ENCODE measurements around the gene COMT.

Gene COMT

DNA sequence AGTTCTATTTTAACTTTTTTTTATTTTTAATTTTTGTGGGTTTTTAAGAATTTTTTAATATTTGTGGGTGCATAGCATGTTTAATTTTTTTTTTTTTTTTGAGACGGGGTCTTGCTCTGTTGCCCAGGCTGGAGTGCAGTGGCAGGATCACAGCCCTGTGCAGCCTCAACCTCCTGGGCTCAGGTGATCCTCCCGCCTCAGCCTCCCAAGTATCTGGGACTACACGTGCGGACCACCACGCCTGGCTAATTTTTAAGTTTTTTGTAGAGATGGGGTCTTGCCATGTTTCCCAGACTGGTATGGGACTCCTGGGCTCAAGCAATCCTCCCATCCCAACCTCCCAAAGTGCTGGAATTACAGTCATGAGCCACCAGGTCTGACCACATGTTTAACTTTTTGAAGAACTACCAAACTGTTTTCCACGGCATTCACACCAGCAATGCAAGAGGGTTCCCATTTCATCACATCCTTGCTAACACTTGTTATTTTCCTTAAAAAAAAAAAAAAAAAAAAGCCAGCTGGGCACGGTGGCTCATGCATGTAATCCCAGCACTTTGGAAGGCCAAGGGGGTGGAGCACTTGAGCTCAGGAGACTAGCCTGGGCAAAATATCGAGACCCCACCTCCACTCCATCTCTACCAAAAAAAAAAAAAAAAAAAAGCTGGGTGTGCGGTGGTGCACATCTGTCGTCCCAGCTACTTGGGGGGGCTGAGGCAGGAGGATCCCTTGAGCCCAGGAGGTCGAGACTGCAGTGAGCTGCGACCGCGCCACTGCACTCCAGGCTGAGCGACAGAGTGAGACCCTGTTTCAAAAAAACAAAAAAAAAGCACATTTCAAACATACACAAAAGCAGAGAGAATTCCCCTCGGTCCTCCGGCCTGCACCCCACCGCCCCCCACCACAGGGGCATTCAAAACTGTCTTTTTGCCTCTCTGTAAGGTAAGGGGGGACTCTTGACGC, 16.8 kb downstream of the COMT start:
- no peak for DNase-seq (ENCODE audit: low read depth)

DNA sequence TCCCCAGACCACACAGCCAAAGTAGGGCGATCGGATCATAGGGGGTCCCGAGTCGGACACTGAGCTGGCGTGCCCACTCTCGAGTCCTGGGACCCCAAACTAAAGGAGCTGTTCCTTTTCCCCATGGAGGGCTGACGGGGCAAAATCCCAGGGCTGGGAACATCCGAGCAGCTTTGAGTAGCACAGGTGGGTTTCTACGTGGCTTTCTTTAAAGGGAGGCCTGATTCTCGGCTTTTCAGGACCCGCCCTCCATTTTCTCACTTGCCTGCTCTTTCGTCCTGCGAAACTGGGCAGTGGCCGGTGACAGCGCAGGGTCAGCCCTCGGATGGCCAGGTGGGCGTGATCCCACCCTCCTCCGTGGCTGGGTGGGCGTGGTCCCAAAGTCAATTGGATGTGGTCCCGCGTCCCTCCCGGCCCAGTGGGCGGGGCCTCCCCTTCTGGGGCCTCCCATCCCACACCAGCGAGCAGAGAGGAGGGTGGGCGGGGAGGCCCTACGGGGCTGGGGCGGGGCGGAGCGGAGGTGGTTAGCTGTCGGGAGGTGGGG, 17.5 kb downstream of the COMT start:
- no peak for DNase-seq (ENCODE audit: low read depth)

DNA sequence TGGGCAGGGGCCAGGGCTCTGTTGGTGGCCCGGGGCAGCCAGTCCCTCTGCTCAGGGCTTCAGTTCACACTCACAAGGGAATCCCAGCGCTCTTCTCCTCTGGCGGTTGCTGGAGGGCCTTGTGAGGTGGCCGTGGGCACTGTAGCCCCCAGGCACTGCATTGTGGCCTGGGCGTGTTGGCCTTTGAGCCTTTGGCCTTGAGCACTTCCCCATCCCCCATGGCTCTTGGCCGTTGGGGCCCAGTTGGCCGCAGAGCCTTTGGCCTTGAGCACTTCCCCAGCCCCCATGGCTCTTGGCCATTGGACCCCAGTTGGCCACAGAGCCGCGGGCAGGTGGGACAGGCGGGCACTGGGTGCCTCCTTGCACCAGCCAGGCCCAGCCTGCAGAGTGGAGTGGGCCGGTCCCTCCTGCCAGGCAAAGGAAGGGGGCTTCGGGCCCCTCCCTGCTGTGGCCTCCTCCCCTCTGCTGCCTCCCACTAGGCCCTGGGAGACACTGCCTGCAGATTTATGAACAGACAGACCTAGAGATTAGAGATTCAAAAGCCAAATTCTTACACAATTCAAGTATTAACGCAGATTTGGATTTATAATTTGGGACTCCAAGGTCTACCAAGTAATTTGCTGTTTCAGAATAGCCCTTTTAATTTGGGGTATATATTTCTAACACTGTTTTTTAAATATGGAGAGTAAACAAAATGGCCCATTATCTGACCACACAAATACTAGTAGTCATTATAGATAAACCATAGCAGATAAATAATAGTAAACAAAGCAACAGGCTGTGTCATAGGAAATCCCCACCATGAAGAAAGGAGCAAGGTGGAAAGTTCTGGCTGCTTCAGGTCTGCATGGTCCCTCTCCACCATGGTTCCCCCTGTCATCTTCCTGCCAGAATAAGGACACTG, 18.3 kb downstream of the COMT start:
- no peak for DNase-seq (ENCODE audit: low read depth)

DNA sequence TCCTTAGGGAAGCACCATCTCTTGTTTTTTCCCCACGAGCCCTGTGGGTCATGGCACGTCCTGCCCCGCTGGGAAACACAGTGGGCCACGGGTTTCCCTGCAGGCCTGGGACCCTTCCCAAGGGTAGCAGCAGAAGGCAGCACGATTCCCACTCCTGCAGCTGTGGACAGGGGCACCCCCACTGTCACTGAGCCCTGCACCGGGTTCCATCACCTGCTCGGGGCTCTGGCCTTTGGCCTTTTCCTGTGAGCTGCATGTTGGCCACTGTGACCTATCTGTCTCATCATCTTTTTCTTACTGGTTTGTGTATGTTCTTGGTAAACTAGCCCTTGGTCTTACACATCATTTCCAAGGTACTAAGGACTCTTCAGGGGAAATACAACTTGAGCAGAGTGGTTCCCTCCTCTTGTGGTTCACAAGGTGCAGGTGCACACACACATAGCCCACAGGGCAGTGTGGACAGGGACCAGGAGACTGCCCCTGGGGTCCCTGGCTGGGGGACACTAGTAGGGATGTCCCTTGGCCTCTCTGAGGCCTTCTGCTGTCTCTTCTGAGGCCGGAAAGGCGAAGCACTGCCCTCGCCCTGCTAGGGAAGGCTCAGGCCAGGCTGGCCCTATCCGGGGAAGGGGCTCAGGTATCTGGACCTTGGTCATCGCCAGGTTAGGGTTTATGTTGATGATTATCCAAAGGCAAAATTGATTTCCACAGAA, 19.1 kb downstream of the COMT start:
- DNase-seq (ENCODE audit: low read depth), result no peak

DNA sequence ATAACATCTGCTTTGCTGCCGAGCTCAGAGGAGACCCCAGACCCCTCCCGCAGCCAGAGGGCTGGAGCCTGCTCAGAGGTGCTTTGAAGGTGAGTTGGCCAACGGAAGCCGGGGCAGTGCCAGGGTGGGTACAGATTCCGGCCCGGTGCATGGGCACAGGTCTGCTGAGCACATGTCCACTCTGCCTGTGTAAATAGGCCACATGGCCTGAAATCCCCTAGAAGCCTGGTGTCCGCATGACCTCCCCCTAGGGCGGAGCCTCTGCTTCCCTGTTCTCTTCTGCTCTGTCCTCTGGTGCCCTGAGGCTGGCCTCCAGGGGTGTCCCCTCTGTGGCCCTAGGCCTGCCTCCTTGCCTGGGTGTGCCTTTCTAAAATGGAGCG, 19.6 kb downstream of the COMT start:
- DNase-seq (ENCODE audit: low read depth), result no peak

DNA sequence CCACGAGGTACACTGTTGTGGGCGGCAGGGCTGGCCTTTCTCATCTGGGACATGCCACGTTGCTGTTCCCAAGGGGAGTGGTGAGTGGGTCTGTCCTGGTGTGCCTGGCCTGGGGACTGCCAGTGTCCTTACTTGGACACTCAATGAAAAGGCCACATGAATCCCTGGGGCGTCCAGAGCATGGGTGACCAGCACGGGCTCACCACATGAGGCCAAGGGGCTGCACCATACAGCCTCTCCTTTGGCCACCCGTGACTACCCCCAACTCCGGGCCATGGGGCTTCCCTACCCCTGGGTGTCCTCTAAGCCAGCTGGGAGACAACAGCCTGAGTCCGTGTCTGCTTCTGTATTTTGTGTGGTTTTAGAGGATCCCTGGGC, 20.3 kb downstream of the COMT start:
- DNase-seq (ENCODE audit: low read depth), result no peak

DNA sequence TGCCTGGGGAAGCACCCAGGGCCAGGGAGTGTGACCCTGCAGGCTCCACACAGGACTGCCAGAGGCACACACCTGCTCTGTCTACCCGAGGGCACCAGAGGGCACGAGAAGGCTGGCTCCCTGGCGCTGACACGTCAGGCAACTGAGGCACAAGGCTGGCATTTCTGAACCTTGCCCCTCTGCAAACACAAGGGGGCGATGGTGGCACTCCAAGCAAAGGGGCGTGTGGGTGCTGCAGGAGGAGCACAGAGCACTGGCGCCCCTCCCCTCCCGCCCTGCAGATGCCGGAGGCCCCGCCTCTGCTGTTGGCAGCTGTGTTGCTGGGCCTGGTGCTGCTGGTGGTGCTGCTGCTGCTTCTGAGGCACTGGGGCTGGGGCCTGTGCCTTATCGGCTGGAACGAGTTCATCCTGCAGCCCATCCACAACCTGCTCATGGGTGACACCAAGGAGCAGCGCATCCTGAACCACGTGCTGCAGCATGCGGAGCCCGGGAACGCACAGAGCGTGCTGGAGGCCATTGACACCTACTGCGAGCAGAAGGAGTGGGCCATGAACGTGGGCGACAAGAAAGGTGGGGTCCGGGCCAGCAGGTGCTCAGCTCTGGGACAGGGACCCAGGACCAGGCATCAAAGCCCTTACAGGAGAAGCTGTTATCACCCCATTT, 20.8 kb downstream of the COMT start:
- peak; percentile 85 for DNase-seq (ENCODE audit: low read depth)

DNA sequence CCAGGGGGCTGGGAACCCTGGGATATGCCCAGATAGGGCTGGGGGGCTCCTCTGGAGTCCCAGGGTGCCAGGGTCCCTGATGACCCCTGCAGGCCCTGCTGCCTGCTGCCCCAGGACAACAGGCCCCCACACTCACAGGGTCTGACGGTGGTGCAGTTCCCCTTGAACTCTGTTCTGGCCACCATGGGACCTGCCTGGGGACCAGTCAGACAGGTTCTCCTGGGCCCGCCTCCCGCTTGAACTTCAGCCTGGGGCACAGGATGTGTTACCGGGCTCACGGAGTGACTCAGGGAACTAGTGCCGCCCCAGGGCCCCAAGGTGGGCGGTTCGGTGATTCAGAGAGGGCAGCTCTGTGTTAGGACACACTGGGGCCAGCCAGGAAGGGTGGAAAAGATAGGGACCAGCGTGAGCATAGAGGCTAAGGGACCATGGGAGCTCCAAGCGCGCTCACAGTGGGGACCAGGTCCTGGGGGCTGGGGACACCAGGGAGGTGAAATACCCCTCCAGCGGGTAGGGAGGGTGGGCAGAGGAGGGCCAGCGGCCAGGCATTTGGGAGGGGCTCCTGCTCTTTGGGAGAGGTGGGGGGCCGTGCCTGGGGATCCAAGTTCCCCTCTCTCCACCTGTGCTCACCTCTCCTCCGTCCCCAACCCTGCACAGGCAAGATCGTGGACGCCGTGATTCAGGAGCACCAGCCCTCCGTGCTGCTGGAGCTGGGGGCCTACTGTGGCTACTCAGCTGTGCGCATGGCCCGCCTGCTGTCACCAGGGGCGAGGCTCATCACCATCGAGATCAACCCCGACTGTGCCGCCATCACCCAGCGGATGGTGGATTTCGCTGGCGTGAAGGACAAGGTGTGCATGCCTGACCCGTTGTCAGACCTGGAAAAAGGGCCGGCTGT, 21.6 kb downstream of the COMT start:
- DNase-seq (ENCODE audit: low read depth), result peak; percentile 94

DNA sequence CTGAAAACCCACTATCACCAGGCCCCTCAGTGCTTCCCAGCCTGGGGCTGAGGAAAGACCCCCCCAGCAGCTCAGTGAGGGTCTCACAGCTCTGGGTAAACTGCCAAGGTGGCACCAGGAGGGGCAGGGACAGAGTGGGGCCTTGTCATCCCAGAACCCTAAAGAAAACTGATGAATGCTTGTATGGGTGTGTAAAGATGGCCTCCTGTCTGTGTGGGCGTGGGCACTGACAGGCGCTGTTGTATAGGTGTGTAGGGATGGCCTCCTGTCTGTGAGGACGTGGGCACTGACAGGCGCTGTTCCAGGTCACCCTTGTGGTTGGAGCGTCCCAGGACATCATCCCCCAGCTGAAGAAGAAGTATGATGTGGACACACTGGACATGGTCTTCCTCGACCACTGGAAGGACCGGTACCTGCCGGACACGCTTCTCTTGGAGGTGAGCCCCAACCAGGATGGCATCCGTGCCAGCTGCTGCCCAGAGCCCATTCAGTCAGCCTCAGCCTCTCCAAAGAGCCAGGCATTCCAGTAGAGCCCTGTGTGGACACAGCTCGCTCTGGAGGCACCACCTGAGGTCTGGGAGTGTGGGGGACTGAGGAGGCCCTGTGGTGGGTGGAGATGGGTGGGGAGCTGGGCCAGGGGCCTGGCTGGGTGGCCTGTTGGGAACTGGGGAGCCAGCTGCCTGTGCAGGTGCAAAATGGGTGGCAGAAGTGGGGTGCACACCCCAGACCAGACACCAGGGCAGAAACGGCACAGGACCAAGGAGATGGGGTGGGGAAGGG, 22.5 kb downstream of the COMT start:
- no peak for DNase-seq (ENCODE audit: low read depth)

DNA sequence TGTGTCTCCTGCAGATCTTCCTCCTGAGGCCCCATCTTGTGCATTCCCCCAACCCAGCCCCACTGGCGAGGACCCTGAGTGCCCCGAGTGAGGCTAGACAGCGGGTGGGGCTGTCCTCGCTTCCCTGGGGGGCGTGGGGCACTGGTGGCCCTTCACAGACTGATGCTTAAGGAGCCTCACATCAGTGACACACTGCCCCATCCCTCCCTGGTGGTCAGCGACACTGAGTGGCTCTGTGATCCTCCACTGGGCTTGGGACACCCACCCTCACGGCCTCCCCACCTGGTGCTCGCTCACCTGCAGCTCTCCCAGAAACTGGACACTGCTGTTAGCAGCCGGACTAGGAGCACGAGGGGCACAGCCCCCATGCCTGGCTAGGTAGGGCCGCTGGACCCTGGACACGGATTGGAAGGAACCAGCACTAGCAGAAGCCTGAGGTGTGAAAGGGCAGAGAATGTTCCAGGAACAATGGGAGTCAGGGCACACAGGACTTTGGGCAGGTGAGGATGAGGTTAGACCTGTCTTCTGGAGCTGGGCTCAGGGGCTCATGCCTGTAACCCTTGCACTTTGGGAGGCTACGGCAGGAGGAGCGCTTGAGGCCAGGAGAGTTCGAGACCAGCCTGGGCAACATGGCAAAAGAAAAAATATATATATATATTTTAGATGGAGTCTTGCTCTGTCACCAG, 23.3 kb downstream of the COMT start:
- DNase-seq (ENCODE audit: low read depth), result no peak

DNA sequence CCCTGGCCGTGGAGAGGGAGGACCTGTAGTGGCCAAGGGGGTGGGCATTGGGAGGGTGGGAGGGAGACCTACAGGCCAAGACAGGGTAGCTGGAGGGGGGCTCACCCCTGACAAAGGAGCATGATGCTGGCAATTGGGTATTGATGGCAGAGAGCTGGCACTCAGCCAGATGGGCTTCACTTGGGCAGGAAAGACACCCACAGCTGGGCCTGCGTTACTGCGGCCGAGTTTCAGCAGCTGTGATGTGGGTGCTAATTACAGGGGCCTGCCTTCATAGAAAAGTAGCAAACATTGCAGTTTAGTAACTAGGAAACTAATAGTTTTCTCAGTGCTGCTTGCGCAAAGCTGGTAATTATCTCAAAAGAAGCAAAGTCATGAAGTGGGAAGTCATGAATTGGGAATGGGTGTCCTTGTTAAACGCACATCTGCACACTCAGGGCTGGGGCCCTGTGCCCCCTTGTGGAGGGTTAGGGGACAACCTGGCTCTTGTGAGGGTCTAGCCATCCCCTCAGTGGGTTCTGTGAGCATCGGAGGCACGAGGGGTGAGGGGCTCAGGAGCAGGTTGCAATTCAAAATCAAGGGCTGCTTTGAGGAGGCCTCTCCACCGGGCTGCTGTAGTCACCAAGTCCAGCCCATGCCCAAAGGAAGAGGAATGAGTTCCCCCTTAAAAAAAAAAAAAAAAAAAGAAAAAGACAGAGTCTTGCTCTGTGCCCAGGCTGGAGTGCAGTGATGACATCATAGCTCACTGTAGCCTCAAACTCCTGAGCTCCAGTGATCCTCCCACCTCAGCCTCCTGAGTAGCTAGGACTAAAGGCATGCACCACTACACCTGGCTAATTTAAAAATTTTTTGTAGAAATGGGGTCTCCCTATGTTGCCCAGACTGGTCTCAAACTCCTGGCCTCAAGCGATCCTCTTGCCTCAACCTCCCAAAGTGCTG, 24.5 kb downstream of the COMT start:
- DNase-seq (ENCODE audit: low read depth), result peak; percentile 40

DNA sequence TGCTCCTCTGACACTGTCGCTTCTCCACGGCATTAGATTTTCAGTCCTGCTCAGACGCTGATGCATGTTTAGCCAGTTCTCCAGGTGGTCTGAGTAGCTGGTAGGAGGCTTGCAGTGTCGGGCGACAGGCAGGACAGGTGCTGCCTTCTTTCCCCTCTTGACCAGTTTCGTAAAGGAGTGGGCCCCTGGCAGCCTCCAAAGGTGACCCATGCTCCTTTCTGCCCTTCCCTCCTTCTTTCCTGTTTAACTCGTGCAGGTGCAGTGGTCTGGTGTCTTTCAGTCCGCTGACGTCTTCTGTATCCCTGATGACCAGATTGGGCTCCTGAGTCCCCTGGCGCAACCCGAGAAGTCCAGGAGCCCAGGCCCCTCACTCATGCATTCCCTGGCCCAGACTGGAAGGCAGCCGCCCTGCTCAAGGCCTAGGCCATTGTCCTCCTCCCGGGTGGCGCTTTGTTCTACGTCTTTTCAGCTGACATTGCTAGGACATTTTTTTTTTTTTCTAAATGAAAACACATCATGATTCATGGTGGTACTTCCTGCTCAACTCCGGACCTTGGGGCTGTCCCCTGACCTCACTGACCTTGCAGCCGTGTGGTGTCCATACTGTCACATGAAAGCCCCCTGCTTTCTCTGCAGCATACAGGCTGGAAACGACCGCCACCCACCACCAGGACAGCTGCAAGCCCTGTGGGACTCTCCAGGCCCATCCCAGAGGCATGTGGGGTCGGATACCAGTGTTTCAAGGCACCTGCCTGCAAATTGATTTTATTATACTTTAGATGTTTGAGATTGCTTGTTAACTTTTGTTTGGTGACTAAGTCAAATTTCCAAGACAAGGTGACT, 25.6 kb downstream of the COMT start:
- no peak for DNase-seq (ENCODE audit: low read depth)

DNA sequence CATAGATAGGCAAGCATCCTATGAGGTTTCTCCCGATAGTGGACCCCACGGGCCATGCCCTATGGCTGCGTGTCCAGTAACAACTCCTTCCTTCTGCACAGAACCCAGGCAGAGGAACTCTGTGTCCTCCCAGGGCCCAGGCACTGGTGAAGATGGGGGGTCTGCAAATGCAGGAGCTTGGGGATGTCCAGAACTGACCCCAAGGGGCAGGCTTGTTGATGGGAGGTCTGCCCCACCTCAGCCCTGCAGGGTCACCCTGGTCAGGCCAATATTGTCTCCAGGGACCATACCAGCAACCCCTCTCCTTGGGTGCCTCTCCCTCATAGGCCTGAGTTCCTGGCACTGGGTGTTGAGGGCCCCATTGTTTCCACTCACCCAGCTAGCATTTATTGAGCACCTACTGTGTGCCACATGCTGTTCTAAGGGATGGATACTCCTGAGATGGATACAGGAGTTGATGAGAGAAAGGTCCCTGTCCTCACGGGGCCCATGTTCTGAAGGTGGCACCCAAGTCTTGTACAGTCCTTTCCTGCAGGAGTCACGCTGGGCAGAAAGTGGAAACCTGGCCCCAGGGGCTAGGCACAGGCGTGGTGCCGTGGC, 26.4 kb downstream of the COMT start:
- no peak for DNase-seq (ENCODE audit: low read depth)

DNA sequence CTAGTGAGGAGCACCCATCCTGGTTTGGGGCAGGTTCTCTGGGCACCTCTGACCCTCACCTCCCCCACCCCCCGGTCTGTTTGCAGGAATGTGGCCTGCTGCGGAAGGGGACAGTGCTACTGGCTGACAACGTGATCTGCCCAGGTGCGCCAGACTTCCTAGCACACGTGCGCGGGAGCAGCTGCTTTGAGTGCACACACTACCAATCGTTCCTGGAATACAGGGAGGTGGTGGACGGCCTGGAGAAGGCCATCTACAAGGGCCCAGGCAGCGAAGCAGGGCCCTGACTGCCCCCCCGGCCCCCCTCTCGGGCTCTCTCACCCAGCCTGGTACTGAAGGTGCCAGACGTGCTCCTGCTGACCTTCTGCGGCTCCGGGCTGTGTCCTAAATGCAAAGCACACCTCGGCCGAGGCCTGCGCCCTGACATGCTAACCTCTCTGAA, 26.9 kb downstream of the COMT start:
- DNase-seq (ENCODE audit: low read depth), result no peak

DNA sequence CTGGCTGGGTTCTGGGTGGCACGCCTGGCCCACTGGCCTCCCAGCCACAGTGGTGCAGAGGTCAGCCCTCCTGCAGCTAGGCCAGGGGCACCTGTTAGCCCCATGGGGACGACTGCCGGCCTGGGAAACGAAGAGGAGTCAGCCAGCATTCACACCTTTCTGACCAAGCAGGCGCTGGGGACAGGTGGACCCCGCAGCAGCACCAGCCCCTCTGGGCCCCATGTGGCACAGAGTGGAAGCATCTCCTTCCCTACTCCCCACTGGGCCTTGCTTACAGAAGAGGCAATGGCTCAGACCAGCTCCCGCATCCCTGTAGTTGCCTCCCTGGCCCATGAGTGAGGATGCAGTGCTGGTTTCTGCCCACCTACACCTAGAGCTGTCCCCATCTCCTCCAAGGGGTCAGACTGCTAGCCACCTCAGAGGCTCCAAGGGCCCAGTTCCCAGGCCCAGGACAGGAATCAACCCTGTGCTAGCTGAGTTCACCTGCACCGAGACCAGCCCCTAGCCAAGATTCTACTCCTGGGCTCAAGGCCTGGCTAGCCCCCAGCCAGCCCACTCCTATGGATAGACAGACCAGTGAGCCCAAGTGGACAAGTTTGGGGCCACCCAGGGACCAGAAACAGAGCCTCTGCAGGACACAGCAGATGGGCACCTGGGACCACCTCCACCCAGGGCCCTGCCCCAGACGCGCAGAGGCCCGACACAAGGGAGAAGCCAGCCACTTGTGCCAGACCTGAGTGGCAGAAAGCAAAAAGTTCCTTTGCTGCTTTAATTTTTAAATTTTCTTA, 27.8 kb downstream of the COMT start:
- no peak for DNase-seq (ENCODE audit: low read depth)

DNA sequence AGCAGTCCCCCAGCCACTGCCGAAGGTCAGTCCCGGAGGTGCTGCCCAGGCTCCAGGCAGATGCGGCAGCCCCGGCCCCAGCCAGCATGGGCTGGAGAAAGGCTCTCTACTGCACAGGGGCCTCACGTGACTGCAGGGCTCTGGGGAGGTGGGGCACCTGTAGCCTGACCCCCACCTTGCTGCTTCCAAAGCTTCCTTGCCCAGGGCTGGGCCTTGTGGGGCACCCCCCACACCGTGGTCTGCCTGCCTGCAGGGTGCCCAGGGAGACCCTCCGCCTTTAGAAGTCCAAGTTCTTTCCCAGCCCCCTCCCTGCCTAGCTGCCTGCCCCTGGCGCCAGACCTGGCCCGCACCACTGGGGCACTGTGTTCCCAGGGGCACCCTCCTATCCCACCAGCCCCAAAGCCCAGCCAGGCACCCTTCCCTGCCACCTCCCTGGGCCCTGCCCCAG, 28.5 kb downstream of the COMT start:
- DNase-seq (ENCODE audit: low read depth), result no peak
